Suppressor macrophage treated with lipopolysaccharide for 4 hours (primary cell): ENCODE data around the gene GABBR1.

Experiments
- DNase-seq: peaks from one replicate; pipeline ENCODE4 v3.0.0-alpha.2; 2020

Gene GABBR1

DNA sequence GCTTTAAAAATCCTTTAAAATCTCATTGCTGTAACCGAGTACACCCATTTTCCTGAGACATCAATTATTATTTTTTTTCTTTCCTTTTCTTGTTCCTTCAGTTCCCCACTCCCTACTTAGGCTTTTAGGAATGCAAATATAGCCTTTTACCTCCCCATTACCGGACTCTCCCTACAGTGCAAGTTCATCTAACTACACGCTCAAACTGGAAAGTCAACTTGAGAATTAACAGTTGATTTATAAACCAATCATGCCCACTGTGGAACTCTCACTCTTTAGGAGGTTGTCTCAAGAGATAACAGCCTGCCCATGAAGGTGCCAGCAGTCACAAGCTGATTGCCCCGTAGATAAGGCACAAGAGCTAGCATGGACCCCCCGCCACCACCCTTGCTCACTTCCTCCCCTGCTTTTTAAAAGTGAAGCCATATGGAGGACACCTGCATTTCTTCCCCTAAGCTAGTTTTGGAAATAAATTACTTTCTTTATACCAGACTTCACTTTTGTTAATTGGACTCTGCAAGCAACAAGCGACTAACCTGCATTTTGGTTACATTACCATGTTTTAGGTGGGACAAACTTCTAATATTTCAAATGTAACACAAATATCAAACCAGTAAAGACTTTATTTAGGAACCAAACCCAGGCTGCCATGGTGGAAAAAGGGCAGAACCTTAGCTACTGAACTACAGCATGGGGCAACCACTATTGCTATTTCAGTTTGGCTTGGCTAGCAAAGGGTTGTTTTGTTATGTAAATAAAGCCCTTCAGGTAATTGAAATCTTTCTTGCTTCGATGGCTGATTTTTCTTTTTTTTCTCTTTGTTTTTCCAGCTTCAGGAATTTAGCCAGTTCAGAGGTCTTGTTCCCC is 108.3 kb downstream of the GABBR1 start:
- DNase-seq = no peak

DNA sequence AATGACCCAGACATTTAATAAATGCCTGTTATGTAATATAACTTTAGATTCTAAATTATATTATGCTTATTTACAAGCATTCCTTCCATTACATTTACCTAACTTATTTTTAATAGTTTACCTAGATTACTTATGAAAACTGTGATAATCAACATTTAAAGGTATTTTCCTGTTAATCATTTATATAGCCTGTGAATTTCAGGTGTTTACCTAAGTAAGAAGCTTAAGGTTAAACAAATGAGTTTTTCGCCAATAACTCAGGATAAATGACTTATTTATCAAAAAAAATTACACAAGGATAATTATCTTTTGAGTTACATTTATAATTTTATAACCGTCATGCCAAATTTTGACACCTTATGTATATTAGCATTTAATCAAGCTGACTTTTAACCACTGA is 108.9 kb downstream of the GABBR1 start:
- no peak for DNase-seq

DNA sequence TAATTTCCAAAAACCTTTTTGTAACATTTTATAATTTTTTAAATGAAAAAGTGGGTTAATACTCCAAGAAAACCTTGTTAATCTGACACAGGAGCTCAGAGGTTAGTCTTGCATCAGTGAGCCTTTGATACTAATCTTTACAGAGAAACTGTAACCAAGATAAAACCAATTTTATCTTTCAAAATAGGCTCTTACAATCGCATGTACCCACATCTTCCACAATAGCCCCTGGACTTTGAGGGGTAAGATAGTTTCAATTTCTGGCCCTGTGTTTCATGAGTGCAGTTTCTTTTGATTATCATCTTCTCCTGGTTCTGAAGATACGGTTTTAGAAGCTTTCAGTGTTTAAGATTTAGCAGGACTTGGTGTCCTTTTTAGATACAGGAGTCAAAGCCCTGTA is 110.8 kb downstream of the GABBR1 start:
- no peak for DNase-seq

DNA sequence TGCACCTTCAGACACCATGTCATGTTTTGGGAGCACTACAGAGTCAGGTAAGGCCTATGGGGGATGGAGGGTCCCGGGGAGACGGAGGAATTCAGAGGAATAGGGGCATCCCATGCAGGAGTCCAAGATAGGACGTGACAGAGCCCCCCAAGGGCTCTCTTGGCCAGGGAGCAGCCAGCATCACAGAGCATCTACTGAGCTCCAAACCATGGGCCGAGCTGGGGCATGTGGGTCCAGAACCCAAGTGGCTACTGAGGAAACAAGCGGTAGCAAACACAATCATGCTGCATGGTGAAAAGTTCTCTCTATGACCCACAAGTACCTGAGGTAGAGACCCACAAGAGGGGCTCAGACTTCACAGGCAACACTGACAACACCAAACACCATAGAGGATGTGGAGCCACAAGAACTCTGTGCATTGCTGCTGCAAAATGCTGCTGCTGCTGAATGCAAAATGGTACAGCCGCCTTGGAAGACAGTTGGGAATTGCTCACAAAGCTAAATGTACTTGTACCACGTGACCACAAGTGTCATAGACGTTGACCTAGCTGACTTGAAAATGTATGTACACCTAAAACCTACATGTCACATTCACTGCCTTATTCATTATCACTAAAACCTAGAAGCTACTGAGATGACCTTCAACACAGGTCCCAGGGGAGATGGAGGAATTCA is 111.8 kb downstream of the GABBR1 start:
- DNase-seq = no peak

DNA sequence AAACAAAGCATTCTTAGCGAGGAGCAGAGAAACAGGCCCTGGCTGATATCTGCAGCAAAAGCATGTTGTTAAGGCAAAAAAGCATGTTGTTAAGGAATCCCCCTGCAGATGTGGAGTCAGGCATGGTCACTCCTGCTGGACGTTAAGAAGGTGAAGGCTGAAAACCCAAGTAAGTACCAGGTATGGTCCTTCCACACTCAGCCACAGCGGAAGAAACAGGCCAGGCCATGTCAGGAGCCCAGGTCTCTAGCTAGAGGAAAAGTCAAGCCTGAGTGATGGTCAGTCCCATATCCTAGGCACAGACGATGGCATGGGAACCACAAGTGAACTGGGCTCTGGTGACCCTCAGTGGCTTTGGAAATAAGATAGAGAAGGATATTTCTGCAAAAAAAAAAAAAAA is 112.8 kb downstream of the GABBR1 start:
- DNase-seq = no peak

DNA sequence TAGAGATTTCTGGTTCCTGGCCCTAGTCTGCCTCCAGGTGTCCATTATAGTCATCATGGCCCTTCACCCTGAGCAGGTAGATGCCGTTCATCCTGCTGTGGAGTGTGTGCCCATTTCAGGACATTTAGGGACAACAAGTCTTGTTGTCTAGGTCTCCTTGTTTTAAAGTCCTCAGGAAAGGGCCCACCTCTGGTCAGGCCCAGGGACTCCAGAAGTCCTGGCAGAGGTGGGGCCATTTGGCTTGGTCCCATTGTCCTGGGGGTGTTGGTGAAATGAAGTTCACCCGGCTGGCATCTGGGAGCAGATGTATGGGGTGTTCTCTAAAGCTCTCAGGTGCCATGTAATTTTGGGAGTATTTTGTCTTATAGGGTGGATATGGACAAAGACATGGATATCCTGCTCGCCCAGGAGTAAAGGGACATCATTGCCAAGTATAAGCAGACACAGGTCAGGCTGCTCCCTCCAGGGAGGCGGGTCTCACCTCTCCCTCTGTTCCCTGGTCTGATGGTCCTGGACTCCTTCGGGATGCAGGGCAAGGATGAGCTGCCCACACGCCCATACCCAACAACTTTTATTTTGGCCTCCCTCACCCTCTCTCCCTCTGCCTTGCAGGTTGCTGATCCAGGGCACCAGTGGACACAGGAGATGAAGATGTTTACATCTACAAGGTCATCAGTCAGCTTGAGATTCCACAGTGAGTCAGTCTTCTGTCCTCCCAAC is 113.5 kb downstream of the GABBR1 start:
- DNase-seq = no peak

DNA sequence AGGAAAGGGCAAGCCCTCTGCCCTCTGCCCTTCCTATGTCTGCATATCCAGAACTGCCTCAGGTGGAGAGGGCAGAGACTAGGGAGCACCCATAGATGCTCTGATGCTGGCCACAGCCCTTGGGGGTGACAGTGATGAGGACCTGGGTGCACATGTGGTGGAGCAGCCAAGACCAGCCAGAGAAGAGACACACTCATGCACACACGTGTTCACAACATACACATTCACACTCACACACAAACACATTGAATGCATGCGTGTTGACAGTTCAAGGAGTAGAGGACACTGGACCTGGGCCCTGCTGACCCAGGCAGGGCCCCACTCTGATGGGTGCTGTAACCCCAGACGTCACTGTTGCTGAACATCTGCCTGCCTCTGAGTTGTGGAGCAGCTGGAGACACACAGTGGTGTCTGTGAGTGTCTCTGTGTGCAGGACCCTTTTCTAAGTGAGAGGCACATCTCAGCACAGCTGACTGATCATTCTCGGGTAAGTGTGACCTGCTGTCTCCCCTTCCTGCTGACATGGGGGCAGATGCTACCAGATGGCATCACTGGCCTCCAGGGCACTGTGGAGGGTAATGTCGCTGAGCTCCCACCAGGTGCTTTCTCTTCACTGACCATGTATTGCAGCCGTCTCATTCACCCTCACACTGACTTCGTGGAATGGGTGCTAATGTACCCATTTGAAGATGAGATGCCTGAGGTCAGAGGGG is 115.1 kb downstream of the GABBR1 start:
- DNase-seq = no peak

DNA sequence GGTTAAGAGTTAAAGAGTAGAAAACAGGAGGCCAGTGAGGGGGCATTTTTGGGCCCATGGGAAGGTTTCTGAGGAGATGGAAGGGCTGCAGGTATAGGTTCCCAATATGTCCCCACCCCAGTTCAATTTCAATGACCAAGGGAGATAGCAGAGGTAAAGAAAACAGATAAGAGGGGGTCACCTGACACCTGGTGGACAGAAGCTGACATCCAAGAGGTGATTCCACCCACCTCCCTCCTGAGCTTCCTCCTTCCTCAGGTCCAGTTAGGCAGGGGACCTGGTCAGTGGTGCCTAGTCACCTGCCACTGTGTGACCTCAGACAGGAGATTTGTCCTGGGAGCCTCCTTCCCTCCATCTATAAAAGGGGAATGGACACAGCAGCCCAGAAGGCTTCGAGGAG is 115.7 kb downstream of the GABBR1 start:
- no peak for DNase-seq

DNA sequence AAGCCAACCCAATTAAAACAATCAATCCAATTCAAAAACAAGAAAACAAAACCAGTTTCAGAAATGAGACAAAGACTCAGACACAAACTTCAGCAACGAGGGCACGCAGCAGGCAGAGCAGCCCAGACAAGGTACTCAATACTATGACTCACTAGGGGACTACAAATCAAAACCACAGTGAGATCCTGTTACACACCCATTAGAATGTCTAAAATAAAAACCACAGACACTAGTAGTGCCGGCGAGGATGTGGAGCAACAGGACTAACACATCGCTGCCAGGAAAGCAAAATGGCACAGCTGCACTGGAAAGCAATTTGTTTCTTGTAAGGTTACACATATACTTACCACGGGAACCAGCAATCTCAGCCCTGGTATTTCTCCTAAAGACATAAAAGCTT is 116.9 kb downstream of the GABBR1 start:
- peak; percentile 6 for DNase-seq

DNA sequence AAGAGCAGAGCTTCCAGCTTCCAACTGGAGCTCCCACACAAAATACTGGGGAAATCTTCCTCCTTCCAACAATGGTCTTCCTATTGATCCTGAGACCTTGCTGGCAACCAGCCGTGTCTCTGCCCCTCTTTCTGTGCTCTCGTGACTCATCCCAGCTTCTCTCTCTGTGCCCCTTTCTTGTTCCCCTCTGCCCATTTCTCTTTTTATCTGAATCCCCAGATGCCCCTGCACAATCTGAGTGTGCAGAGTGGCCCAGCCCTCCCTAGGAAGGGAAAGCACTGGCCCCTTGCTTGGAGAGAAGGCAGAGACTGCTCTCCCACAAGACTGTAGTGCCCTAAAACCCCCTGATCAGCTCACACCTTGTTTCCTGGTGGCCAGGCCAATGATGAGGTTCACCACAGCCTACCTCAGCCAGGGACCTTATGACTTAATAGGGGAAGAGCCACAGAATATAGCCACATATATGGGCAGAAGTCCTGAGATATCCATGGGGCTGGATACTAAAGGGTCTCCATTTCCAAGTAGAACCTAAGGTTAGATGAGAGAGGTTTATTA is 122.2 kb downstream of the GABBR1 start:
- no peak for DNase-seq

DNA sequence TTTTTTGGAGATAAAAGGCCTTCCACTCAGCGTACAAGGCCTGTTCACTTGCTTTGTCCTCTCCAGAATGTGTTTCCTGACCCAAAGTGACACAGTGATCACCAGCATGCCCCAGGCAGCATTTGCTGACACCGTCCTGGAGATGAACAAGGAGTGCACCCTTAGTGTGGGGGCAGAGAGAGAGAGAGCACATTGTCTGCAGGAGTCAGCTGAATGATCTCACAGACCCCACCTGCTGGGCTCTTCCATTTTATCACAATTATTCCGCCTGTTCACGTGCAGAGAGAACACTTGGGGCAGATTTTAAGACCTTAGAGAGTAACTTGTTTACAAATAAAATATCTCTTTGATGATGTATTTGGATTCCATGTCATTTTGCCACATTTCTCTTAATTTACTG is 122.8 kb downstream of the GABBR1 start:
- DNase-seq = no peak
